ENCODE results near the gene LAMA2. TPM values are rescaled to one million over a fixed set of nuclear protein-coding genes. Genes with fewer than 3 reads are reported as not detected.

Gene LAMA2
- total RNA-seq, 1 donor from 2014 or later: 1.8 TPM

DNA sequence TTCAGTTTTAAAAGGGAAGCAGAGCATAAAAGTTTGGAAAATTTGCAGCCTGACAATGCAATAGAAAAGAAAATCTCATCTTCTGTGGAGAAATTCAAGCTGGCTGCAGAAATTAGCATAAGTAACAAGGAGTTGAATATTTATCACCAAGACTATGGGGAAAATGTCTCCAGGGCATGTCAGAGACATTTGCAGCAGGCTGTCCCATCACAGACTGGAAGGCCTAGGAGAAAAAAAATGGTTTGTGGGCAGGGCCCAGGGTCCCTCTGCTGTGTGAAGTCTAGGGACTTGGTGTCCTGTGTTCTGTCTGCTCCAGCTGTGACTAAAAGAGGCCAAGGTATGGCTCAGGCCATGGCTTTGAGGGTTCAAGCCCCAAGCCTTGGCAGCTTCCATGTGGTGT lies 8.1 kb upstream of the LAMA2 start:
- DNase-seq (ENCODE audit: low read depth): no peak
- no peak overlapping the region for H3K4me2 ChIP-seq (ENCODE audit: low read length)
- H3K4me1 Mint-ChIP-seq (ENCODE audit: low read depth, unreplicated experiment): no peaks in the 10 kb centered on the region
- H3K27ac Mint-ChIP-seq (ENCODE audit: unreplicated experiment): no peak overlapping the region
- no peaks in the 10 kb centered on the region for H3K9me3 ChIP-seq (ENCODE audit: insufficient read depth, low read depth, low read length)
- H4K20me1 ChIP-seq (ENCODE audit: insufficient read depth, low read length): no peaks in the 10 kb centered on the region
- peaks cover 2% of the 10 kb centered on the region for H3K9me3 Mint-ChIP-seq (ENCODE audit: unreplicated experiment)
- H3K27ac ChIP-seq (ENCODE audit: low read depth, low read length): no peak overlapping the region
- H3K4me1 ChIP-seq (ENCODE audit: insufficient read depth, low read length): no peaks in the 10 kb centered on the region
- H2AFZ ChIP-seq (ENCODE audit: low read depth, low read length): no peak overlapping the region
- no peak overlapping the region for H3K4me3 ChIP-seq (ENCODE audit: insufficient read depth, low read depth, low read length)
- H3K4me3 Mint-ChIP-seq (ENCODE audit: unreplicated experiment): no peak overlapping the region
- H3K27me3 Mint-ChIP-seq (ENCODE audit: low read depth, unreplicated experiment): no peaks in the 10 kb centered on the region
- no peaks in the 10 kb centered on the region for H3K36me3 ChIP-seq (ENCODE audit: insufficient read depth, low read length)
- no peak overlapping the region for H3K9ac ChIP-seq (ENCODE audit: low read length)
- H3K36me3 Mint-ChIP-seq (ENCODE audit: low read depth, unreplicated experiment): no peaks in the 10 kb centered on the region
- H3K27me3 ChIP-seq (ENCODE audit: insufficient read depth, low read length): no peaks in the 10 kb centered on the region
- TF ChIP-seq, protein P1, sequence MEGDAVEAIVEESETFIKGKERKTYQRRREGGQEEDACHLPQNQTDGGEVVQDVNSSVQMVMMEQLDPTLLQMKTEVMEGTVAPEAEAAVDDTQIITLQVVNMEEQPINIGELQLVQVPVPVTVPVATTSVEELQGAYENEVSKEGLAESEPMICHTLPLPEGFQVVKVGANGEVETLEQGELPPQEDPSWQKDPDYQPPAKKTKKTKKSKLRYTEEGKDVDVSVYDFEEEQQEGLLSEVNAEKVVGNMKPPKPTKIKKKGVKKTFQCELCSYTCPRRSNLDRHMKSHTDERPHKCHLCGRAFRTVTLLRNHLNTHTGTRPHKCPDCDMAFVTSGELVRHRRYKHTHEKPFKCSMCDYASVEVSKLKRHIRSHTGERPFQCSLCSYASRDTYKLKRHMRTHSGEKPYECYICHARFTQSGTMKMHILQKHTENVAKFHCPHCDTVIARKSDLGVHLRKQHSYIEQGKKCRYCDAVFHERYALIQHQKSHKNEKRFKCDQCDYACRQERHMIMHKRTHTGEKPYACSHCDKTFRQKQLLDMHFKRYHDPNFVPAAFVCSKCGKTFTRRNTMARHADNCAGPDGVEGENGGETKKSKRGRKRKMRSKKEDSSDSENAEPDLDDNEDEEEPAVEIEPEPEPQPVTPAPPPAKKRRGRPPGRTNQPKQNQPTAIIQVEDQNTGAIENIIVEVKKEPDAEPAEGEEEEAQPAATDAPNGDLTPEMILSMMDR (IDR thresholded peaks at IDR 0.05; ENCODE audit: insufficient read depth, low read depth, low read length): no peak
- TF ChIP-seq EZH2 (IDR thresholded peaks at IDR 0.05; ENCODE audit: insufficient read depth, low read length): no peak
- H3K79me2 ChIP-seq (ENCODE audit: insufficient read depth, low read length): no peaks in the 10 kb centered on the region
- FAIRE-seq: no peak

DNA sequence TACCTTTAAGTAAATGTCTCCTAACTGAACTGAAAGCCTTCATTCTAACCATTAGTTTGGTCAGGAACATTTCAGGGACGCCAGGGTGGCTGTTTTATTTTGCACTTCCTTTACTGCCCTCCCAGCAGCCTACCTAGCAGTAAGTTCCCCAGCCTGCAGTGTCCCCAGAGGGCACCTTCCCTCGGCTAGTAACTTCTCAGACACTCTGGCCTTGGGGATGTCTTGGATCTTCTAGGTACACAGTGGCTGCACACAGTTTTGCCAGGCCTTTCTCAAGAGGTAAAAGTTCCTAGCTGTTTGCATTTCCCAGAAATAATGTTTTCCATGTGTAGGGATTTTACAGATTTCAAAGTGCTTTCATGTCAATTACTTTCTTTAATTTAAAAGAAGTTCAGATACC lies 378 bp upstream of the LAMA2 start:
- H3K36me3 ChIP-seq (ENCODE audit: insufficient read depth, low read length): no peaks in the 10 kb centered on the region
- peak overlapping the region; percentile 74 for H3K4me3 ChIP-seq (ENCODE audit: insufficient read depth, low read depth, low read length)
- H3K36me3 Mint-ChIP-seq (ENCODE audit: low read depth, unreplicated experiment): no peaks in the 10 kb centered on the region
- H4K20me1 ChIP-seq (ENCODE audit: insufficient read depth, low read length): no peaks in the 10 kb centered on the region
- no peaks in the 10 kb centered on the region for H3K27me3 Mint-ChIP-seq (ENCODE audit: low read depth, unreplicated experiment)
- H3K9me3 Mint-ChIP-seq (ENCODE audit: unreplicated experiment): no peaks in the 10 kb centered on the region
- no peaks in the 10 kb centered on the region for H3K9me3 ChIP-seq (ENCODE audit: insufficient read depth, low read depth, low read length)
- H3K4me3 Mint-ChIP-seq (ENCODE audit: unreplicated experiment): no peak overlapping the region
- peak overlapping the region; percentile 93 for H3K4me2 ChIP-seq (ENCODE audit: low read length)
- H3K4me1 Mint-ChIP-seq (ENCODE audit: low read depth, unreplicated experiment): peaks cover 1% of the 10 kb centered on the region
- no peaks in the 10 kb centered on the region for H3K27me3 ChIP-seq (ENCODE audit: insufficient read depth, low read length)
- H3K27ac ChIP-seq (ENCODE audit: low read depth, low read length): peak overlapping the region; percentile 17
- no peaks in the 10 kb centered on the region for H3K79me2 ChIP-seq (ENCODE audit: insufficient read depth, low read length)
- TF ChIP-seq EZH2 (IDR thresholded peaks at IDR 0.05; ENCODE audit: insufficient read depth, low read length): no peak
- TF ChIP-seq, protein P1 (IDR thresholded peaks at IDR 0.05; ENCODE audit: insufficient read depth, low read depth, low read length): no peak
- H3K4me1 ChIP-seq (ENCODE audit: insufficient read depth, low read length): no peaks in the 10 kb centered on the region
- peak; percentile 68 for FAIRE-seq
- peak overlapping the region; percentile 98 for H2AFZ ChIP-seq (ENCODE audit: low read depth, low read length)
- no peak overlapping the region for H3K27ac Mint-ChIP-seq (ENCODE audit: unreplicated experiment)
- no peak for DNase-seq (ENCODE audit: low read depth)
- H3K9ac ChIP-seq (ENCODE audit: low read length): peak overlapping the region; percentile 76

DNA sequence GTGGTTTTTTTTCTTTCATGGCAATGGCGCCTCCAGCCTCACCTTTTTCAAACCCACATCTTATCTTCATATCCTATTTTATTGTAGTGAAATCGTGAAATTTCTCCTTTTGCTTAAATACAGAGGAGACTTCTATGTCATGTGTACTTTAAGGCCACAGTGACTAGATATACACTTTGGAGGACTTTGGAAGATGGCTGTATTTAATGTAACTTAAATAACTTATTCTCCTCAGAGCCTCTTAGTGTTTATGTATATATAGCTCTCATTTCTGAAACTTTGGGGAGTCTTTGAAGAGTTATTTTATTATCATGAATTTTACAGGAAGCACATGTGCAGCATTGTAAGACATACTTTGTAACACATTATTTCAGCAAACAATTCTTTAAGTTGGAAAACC lies 968 bp downstream of the LAMA2 start:
- Histone ChIP-seq H3K4me1 (ENCODE audit: insufficient read depth, low read length) (no peaks in the 10 kb centered on the region), H2AFZ (ENCODE audit: low read depth, low read length) (no peak overlapping the region), H3K36me3 (ENCODE audit: insufficient read depth, low read length) (no peaks in the 10 kb centered on the region), H3K9ac (ENCODE audit: low read length) (no peak overlapping the region), H3K9me3 (ENCODE audit: insufficient read depth, low read depth, low read length) (no peaks in the 10 kb centered on the region), H3K79me2 (ENCODE audit: insufficient read depth, low read length) (no peaks in the 10 kb centered on the region), H3K4me2 (ENCODE audit: low read length) (peak overlapping the region; percentile 93), H3K27me3 (ENCODE audit: insufficient read depth, low read length) (no peaks in the 10 kb centered on the region), H3K4me3 (ENCODE audit: insufficient read depth, low read depth, low read length) (peak overlapping the region; percentile 30), H3K27ac (ENCODE audit: low read depth, low read length) (no peak overlapping the region), H4K20me1 (ENCODE audit: insufficient read depth, low read length) (no peaks in the 10 kb centered on the region)
- Mint-ChIP-seq H3K4me1 (ENCODE audit: low read depth, unreplicated experiment) (peaks cover 1% of the 10 kb centered on the region), H3K4me3 (ENCODE audit: unreplicated experiment) (no peak overlapping the region), H3K9me3 (ENCODE audit: unreplicated experiment) (no peaks in the 10 kb centered on the region), H3K36me3 (ENCODE audit: low read depth, unreplicated experiment) (no peaks in the 10 kb centered on the region), H3K27ac (ENCODE audit: unreplicated experiment) (no peak overlapping the region), H3K27me3 (ENCODE audit: low read depth, unreplicated experiment) (no peaks in the 10 kb centered on the region)
- TF ChIP-seq, protein P1 (IDR thresholded peaks at IDR 0.05; ENCODE audit: insufficient read depth, low read depth, low read length): no peak
- TF ChIP-seq EZH2 (IDR thresholded peaks at IDR 0.05; ENCODE audit: insufficient read depth, low read length): no peak
- DNase-seq (ENCODE audit: low read depth) (no peak), FAIRE-seq (no peak)
